ENCODE data around the gene ITIH1. TPM values are rescaled to one million over a fixed set of nuclear protein-coding genes. Genes with fewer than 3 reads are reported as not detected.

The ITIH1 gene
- total RNA-seq, 1 donor from 2014 or later: not detected

- H3K27ac ChIP-seq (ENCODE audit: low read depth, low read length): no peak overlapping the region
- Mint-ChIP-seq H3K4me1 (ENCODE audit: low read depth, unreplicated experiment) (no peaks in the 10 kb centered on the region), H3K36me3 (ENCODE audit: low read depth, unreplicated experiment) (no peaks in the 10 kb centered on the region), H3K27me3 (ENCODE audit: low read depth, unreplicated experiment) (peaks cover 63% of the 10 kb centered on the region), H3K4me3 (ENCODE audit: unreplicated experiment) (no peak overlapping the region), H3K9me3 (ENCODE audit: unreplicated experiment) (peaks cover 5% of the 10 kb centered on the region), H3K27ac (ENCODE audit: unreplicated experiment) (no peak overlapping the region)
- no peaks in the 10 kb centered on the region for H3K79me2 ChIP-seq (ENCODE audit: insufficient read depth, low read length)
- no peaks in the 10 kb centered on the region for H3K4me1 ChIP-seq (ENCODE audit: insufficient read depth, low read length)
- H3K9ac ChIP-seq (ENCODE audit: low read length): no peak overlapping the region
- FAIRE-seq (no peak), DNase-seq (ENCODE audit: low read depth) (no peak)
- no peak overlapping the region for H3K4me2 ChIP-seq (ENCODE audit: low read length)
- no peak for TF ChIP-seq CTCF (IDR thresholded peaks at IDR 0.05; ENCODE audit: insufficient read depth, low read depth, low read length)
- TF ChIP-seq EZH2 (IDR thresholded peaks at IDR 0.05; ENCODE audit: insufficient read depth, low read length): no peak
- no peak overlapping the region for H2AFZ ChIP-seq (ENCODE audit: low read depth, low read length)
- no peak overlapping the region for H3K4me3 ChIP-seq (ENCODE audit: insufficient read depth, low read depth, low read length)
- peaks cover 15% of the 10 kb centered on the region for H3K27me3 ChIP-seq (ENCODE audit: insufficient read depth, low read length)
- H4K20me1 ChIP-seq (ENCODE audit: insufficient read depth, low read length): no peaks in the 10 kb centered on the region
- no peaks in the 10 kb centered on the region for H3K9me3 ChIP-seq (ENCODE audit: insufficient read depth, low read depth, low read length)
- H3K36me3 ChIP-seq (ENCODE audit: insufficient read depth, low read length): no peaks in the 10 kb centered on the region
These were observed 6.7 kb downstream of the ITIH1 start for GRCh38 chr3:52784021-52784621.

GRCh38 chr3:52784931-52785590, 7.7 kb downstream of the ITIH1 start:
- H3K9me3 ChIP-seq (ENCODE audit: insufficient read depth, low read depth, low read length): no peaks in the 10 kb centered on the region
- peaks cover 56% of the 10 kb centered on the region for H3K27me3 Mint-ChIP-seq (ENCODE audit: low read depth, unreplicated experiment)
- FAIRE-seq (no peak), DNase-seq (ENCODE audit: low read depth) (no peak)
- no peaks in the 10 kb centered on the region for H3K4me1 Mint-ChIP-seq (ENCODE audit: low read depth, unreplicated experiment)
- no peak for TF ChIP-seq CTCF (IDR thresholded peaks at IDR 0.05; ENCODE audit: insufficient read depth, low read depth, low read length)
- TF ChIP-seq EZH2 (IDR thresholded peaks at IDR 0.05; ENCODE audit: insufficient read depth, low read length): no peak
- no peaks in the 10 kb centered on the region for H3K36me3 ChIP-seq (ENCODE audit: insufficient read depth, low read length)
- no peak overlapping the region for H3K27ac ChIP-seq (ENCODE audit: low read depth, low read length)
- no peak overlapping the region for H3K9ac ChIP-seq (ENCODE audit: low read length)
- no peak overlapping the region for H3K27ac Mint-ChIP-seq (ENCODE audit: unreplicated experiment)
- no peaks in the 10 kb centered on the region for H3K36me3 Mint-ChIP-seq (ENCODE audit: low read depth, unreplicated experiment)
- no peak overlapping the region for H3K4me2 ChIP-seq (ENCODE audit: low read length)
- no peak overlapping the region for H3K4me3 Mint-ChIP-seq (ENCODE audit: unreplicated experiment)
- H3K27me3 ChIP-seq (ENCODE audit: insufficient read depth, low read length): peaks cover 15% of the 10 kb centered on the region
- peaks cover 5% of the 10 kb centered on the region for H3K9me3 Mint-ChIP-seq (ENCODE audit: unreplicated experiment)
- H2AFZ ChIP-seq (ENCODE audit: low read depth, low read length): no peak overlapping the region
- no peaks in the 10 kb centered on the region for H4K20me1 ChIP-seq (ENCODE audit: insufficient read depth, low read length)
- no peaks in the 10 kb centered on the region for H3K4me1 ChIP-seq (ENCODE audit: insufficient read depth, low read length)
- no peak overlapping the region for H3K4me3 ChIP-seq (ENCODE audit: insufficient read depth, low read depth, low read length)
- no peaks in the 10 kb centered on the region for H3K79me2 ChIP-seq (ENCODE audit: insufficient read depth, low read length)

Measured in astrocyte (in vitro differentiated cells and primary cell).